Esophagus mucosa (tissue), 1 donor: Measurements from ENCODE around the gene AMPH. TPM values are rescaled to one million over a fixed set of nuclear protein-coding genes. Genes with fewer than 3 reads are reported as not detected.
"Not testable (repeated sequence)": the region's sequence is repeated elsewhere in the genome, so short reads cannot be mapped to it uniquely, and the experiment has no call there.

Experiments
- ATAC-seq: fragments of 200-7000 bp; cut with Tn5 transposase; one replicate; pipeline ENCODE4 v1.9.1; 2020
- total RNA-seq: library from RNA; stranded (reverse); gene quantifications from one replicate; pipeline ENCODE4 v1.2.4, GENCODE V29; 2023
- donor health status: DM: yes; HTN: yes; CAD: no.

The AMPH gene
- total RNA-seq, 1 donor from 2014 or later: 0.16 TPM

- no peak for ATAC-seq
Measured at GRCh38 chr7:38461887-38462286, 169.3 kb downstream of the AMPH start.

- no peak for ATAC-seq
Measured at GRCh38 chr7:38453826-38454225, 177.3 kb downstream of the AMPH start.

GRCh38 chr7:38453168-38453567, 178.0 kb downstream of the AMPH start:
- no peak for ATAC-seq

GRCh38 chr7:38452681-38453108, 178.5 kb downstream of the AMPH start:
- no peak for ATAC-seq

GRCh38 chr7:38451840-38452239, 179.3 kb downstream of the AMPH start:
- ATAC-seq: no peak

GRCh38 chr7:38448584-38449234, 182.5 kb downstream of the AMPH start:
- no peak for ATAC-seq

- ATAC-seq: no peak
Measured at GRCh38 chr7:38448054-38448453, 183.1 kb downstream of the AMPH start.

GRCh38 chr7:38438970-38439369, 192.2 kb downstream of the AMPH start:
- ATAC-seq: no peak

GRCh38 chr7:38432671-38433070, 198.5 kb downstream of the AMPH start:
- ATAC-seq: no peak

GRCh38 chr7:38432080-38432479, 199.1 kb downstream of the AMPH start:
- ATAC-seq: no peak

GRCh38 chr7:38429057-38429456, 202.1 kb downstream of the AMPH start:
- no peak for ATAC-seq

- no peak for ATAC-seq
Measured at GRCh38 chr7:38428041-38428440, 203.1 kb downstream of the AMPH start.

GRCh38 chr7:38427279-38427955, 203.8 kb downstream of the AMPH start:
- no peak for ATAC-seq

GRCh38 chr7:38425509-38425908, 205.7 kb downstream of the AMPH start:
- no peak for ATAC-seq

GRCh38 chr7:38424750-38425463, 206.3 kb downstream of the AMPH start:
- ATAC-seq: no peak

- ATAC-seq: no peak
Measured at GRCh38 chr7:38413784-38414183, 217.4 kb downstream of the AMPH start.

- no peak for ATAC-seq
Measured at GRCh38 chr7:38411404-38411803, 219.8 kb downstream of the AMPH start.

GRCh38 chr7:38410056-38410455, 221.1 kb downstream of the AMPH start:
- no peak for ATAC-seq

- ATAC-seq: no peak
Measured at GRCh38 chr7:38409531-38409930, 221.6 kb downstream of the AMPH start.

- no peak for ATAC-seq
Measured at GRCh38 chr7:38398725-38399321, 232.3 kb downstream of the AMPH start.

- no peak for ATAC-seq
Measured at GRCh38 chr7:38396852-38397251, 234.3 kb downstream of the AMPH start.

- not testable (repeated sequence) for ATAC-seq
Measured at GRCh38 chr7:38395921-38396552, 235.1 kb downstream of the AMPH start.

- ATAC-seq: no peak
Measured at GRCh38 chr7:38394660-38395059, 236.5 kb downstream of the AMPH start.
